Measurements from ENCODE around the gene RBM47. TPM values are rescaled to one million over a fixed set of nuclear protein-coding genes. Genes with fewer than 3 reads are reported as not detected.
"Not testable (repeated sequence)": the region's sequence is repeated elsewhere in the genome, so short reads cannot be mapped to it uniquely, and the experiment has no call there.

Gene RBM47
- polyA plus RNA-seq, 1 donor from 2014 or later: 1.7 TPM

DNA sequence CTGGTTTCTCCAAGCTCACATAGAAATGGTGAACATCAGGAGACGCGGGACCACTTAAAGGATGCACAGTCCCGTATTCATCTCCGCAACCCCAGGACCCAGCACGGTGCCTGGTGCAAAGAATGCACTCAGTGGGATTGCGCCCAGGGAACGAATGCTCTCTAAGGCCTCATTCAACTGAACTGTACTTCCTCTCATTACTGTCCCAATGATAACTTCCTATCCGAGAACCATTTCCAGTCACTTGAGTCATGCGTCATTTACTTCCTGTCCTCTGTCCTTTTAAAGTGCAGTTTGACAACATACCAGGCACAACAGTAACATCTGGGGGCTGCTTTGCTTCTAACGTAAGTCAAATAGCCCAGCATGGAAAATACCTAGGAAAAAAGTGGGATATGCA is 75.7 kb downstream of the RBM47 start:
- no peaks in the 10 kb centered on the region for H3K36me3 ChIP-seq (ENCODE audit: insufficient read depth, low read length)
- no peaks in the 10 kb centered on the region for H3K9me3 ChIP-seq (ENCODE audit: low read length)
- no peak overlapping the region for H3K4me2 ChIP-seq (ENCODE audit: low read length)
- no peak overlapping the region for H3K4me3 ChIP-seq (ENCODE audit: low read length)
- H3F3A ChIP-seq (ENCODE audit: insufficient read depth, low read length, poor library complexity, severe bottlenecking): no peaks in the 10 kb centered on the region
- H2AFZ ChIP-seq (ENCODE audit: low read depth, low read length): no peak overlapping the region
- H3K9me2 ChIP-seq (ENCODE audit: insufficient read depth, low read length): no peaks in the 10 kb centered on the region
- TF ChIP-seq, protein P1, sequence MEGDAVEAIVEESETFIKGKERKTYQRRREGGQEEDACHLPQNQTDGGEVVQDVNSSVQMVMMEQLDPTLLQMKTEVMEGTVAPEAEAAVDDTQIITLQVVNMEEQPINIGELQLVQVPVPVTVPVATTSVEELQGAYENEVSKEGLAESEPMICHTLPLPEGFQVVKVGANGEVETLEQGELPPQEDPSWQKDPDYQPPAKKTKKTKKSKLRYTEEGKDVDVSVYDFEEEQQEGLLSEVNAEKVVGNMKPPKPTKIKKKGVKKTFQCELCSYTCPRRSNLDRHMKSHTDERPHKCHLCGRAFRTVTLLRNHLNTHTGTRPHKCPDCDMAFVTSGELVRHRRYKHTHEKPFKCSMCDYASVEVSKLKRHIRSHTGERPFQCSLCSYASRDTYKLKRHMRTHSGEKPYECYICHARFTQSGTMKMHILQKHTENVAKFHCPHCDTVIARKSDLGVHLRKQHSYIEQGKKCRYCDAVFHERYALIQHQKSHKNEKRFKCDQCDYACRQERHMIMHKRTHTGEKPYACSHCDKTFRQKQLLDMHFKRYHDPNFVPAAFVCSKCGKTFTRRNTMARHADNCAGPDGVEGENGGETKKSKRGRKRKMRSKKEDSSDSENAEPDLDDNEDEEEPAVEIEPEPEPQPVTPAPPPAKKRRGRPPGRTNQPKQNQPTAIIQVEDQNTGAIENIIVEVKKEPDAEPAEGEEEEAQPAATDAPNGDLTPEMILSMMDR (IDR thresholded peaks at IDR 0.05; ENCODE audit: poor library complexity, severe bottlenecking): no peak
- no peak for TF ChIP-seq SMC3 (conservative IDR thresholded peaks at IDR 0.05; ENCODE audit: poor library complexity)
- TF ChIP-seq, protein P2, sequence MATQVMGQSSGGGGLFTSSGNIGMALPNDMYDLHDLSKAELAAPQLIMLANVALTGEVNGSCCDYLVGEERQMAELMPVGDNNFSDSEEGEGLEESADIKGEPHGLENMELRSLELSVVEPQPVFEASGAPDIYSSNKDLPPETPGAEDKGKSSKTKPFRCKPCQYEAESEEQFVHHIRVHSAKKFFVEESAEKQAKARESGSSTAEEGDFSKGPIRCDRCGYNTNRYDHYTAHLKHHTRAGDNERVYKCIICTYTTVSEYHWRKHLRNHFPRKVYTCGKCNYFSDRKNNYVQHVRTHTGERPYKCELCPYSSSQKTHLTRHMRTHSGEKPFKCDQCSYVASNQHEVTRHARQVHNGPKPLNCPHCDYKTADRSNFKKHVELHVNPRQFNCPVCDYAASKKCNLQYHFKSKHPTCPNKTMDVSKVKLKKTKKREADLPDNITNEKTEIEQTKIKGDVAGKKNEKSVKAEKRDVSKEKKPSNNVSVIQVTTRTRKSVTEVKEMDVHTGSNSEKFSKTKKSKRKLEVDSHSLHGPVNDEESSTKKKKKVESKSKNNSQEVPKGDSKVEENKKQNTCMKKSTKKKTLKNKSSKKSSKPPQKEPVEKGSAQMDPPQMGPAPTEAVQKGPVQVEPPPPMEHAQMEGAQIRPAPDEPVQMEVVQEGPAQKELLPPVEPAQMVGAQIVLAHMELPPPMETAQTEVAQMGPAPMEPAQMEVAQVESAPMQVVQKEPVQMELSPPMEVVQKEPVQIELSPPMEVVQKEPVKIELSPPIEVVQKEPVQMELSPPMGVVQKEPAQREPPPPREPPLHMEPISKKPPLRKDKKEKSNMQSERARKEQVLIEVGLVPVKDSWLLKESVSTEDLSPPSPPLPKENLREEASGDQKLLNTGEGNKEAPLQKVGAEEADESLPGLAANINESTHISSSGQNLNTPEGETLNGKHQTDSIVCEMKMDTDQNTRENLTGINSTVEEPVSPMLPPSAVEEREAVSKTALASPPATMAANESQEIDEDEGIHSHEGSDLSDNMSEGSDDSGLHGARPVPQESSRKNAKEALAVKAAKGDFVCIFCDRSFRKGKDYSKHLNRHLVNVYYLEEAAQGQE (IDR thresholded peaks at IDR 0.05; ENCODE audit: borderline replicate concordance): no peak
- H3K79me2 ChIP-seq (replicated peaks; ENCODE audit: insufficient read depth, low read length): no peaks in the 10 kb centered on the region
- H3K9ac ChIP-seq (ENCODE audit: low read length): no peak overlapping the region
- H3K27me3 ChIP-seq (ENCODE audit: insufficient read depth, low read depth, low read length): no peaks in the 10 kb centered on the region
- no peak overlapping the region for H3K27ac ChIP-seq (ENCODE audit: low read length)
- no peaks in the 10 kb centered on the region for H4K20me1 ChIP-seq (ENCODE audit: insufficient read depth)

DNA sequence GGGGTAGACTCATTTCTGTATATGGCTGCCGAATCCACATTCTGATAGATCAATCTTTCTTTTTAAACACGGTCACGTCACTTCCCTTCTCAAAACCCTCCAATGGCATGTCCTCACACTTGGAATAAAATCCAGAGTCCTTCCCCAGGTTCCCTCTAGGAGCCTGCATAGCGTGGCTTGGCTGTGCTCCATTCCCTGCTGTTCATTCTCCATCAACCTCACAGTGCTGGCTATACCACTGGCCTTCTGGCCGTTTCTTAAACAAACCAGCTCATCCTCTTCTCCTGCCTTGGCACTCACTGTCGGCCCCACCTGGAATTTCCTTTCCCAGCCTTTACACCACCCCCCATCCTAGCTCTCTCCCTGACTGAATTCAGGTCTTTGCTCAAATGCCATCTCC is 77.1 kb downstream of the RBM47 start:
- Histone ChIP-seq H3K79me2 (replicated peaks; ENCODE audit: insufficient read depth, low read length) (no peaks in the 10 kb centered on the region), H3K27me3 (ENCODE audit: insufficient read depth, low read depth, low read length) (no peaks in the 10 kb centered on the region)
- TF ChIP-seq EP300 (conservative IDR thresholded peaks at IDR 0.05; ENCODE audit: poor library complexity, severe bottlenecking) (no peak), TAF1 (IDR thresholded peaks at IDR 0.05; ENCODE audit: low read depth) (no peak), EZH2 (IDR thresholded peaks at IDR 0.05; ENCODE audit: borderline replicate concordance, insufficient read depth, low read length, poor library complexity, severe bottlenecking) (no peak), SMC3 (conservative IDR thresholded peaks at IDR 0.05; ENCODE audit: poor library complexity) (no peak), MXI1 (conservative IDR thresholded peaks at IDR 0.05; ENCODE audit: poor library complexity, severe bottlenecking) (no peak), POLR2AphosphoS5 (IDR thresholded peaks at IDR 0.05) (no peak), RAD21 (conservative IDR thresholded peaks at IDR 0.05) (no peak)
- TF ChIP-seq, protein P1 (IDR thresholded peaks at IDR 0.05; ENCODE audit: poor library complexity, severe bottlenecking): no peak
- TF ChIP-seq, protein P2 (IDR thresholded peaks at IDR 0.05; ENCODE audit: borderline replicate concordance): no peak

DNA sequence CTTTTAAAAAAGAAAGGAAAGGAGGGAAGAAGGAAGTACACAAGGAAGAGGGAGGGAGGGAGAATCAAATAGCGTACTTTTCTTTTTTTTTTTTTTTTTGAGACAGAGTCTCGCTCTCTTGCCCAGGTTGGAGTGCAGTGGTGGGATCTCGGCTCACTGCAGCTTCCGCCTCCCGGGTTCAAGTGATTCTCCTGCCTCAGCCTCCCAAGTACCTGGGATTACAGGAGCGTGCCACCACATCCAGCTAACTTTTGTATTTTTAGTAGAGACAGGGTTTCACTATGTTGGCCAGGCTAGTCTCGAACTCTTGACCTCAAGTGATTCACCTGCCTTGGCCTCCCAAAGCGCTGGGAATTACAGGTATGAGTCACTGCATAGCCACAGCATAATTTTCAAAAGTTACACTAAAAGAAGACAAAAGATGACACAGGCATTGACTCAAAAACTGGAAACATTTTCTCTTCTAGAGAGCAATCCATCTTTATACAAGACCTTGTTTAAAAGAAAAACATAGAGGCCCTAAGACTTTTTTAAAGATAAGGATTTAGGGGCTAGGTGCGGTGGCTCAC is 78.0 kb downstream of the RBM47 start:
- not testable (repeated sequence) for H3K27me3 ChIP-seq (ENCODE audit: insufficient read depth, low read depth, low read length); H4K20me1 ChIP-seq (ENCODE audit: insufficient read depth); H3K4me2 ChIP-seq (ENCODE audit: low read length); H3K4me3 ChIP-seq (ENCODE audit: low read length); H3K36me3 ChIP-seq (ENCODE audit: insufficient read depth, low read length); H3K27ac ChIP-seq (ENCODE audit: low read length); H3F3A ChIP-seq (ENCODE audit: insufficient read depth, low read length, poor library complexity, severe bottlenecking); H3K9me3 ChIP-seq (ENCODE audit: low read length); H3K9ac ChIP-seq (ENCODE audit: low read length); H3K9me2 ChIP-seq (ENCODE audit: insufficient read depth, low read length); H2AFZ ChIP-seq (ENCODE audit: low read depth, low read length); H3K79me2 ChIP-seq (replicated peaks; ENCODE audit: insufficient read depth, low read length)

More for the DNA sequence above, 77.1 kb downstream of the RBM47 start:
- H3K36me3 ChIP-seq (ENCODE audit: insufficient read depth, low read length): no peaks in the 10 kb centered on the region
- no peaks in the 10 kb centered on the region for H4K20me1 ChIP-seq (ENCODE audit: insufficient read depth)
- no peak overlapping the region for H3K27ac ChIP-seq (ENCODE audit: low read length)
- no peak overlapping the region for H2AFZ ChIP-seq (ENCODE audit: low read depth, low read length)
- no peaks in the 10 kb centered on the region for H3K9me3 ChIP-seq (ENCODE audit: low read length)
- H3F3A ChIP-seq (ENCODE audit: insufficient read depth, low read length, poor library complexity, severe bottlenecking): no peaks in the 10 kb centered on the region
- no peaks in the 10 kb centered on the region for H3K9me2 ChIP-seq (ENCODE audit: insufficient read depth, low read length)
- no peak overlapping the region for H3K4me3 ChIP-seq (ENCODE audit: low read length)
- no peak overlapping the region for H3K4me2 ChIP-seq (ENCODE audit: low read length)
- no peak overlapping the region for H3K9ac ChIP-seq (ENCODE audit: low read length)

All from neural cell (in vitro differentiated cells).